HG03457 (cell line): ENCODE results near the gene SLCO3A1.

Experiments used
- ATAC-seq: cut with Tn5 transposase; IDR thresholded peaks from one replicate; pipeline ENCODE4 v1.9.1; 2021; ENCODE audit warnings: moderate number of reproducible peaks; ENCODE audit not compliant: unreplicated experiment

The SLCO3A1 gene

DNA sequence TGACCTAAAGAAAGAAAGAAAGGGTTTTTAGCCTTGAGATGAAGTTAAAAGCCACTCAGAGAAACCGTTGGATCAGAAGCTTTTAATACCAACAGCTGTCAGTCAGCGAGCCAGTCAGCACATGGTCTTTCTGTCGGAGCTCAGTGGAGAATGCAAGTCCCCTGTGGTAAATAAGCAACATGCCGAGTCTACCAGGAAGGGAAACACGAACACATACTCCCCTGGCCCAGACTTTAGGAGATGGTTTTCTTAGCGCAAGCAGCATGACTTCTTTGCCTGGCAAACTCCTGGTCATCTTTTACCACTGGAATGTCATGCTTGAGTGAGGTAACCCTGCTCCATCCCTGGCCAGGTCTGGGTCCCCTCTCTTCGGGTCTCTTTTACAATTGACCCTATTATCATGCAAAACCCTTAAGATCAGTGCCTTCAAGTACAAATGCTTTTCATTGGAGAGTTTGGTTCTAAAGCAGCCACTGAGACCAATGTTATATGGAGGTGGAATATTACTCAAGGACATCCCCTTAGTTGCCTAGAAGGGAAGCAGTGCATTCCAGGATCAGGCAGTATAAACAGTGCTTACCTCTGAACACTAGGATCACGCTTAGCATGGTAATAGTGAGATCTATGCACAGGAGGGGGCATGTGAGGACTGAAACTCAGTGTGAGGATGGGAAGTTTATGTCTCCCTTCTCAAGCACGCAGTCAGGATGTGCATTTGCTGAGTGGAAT lies 28.2 kb downstream of the SLCO3A1 start:
- no peak for ATAC-seq

DNA sequence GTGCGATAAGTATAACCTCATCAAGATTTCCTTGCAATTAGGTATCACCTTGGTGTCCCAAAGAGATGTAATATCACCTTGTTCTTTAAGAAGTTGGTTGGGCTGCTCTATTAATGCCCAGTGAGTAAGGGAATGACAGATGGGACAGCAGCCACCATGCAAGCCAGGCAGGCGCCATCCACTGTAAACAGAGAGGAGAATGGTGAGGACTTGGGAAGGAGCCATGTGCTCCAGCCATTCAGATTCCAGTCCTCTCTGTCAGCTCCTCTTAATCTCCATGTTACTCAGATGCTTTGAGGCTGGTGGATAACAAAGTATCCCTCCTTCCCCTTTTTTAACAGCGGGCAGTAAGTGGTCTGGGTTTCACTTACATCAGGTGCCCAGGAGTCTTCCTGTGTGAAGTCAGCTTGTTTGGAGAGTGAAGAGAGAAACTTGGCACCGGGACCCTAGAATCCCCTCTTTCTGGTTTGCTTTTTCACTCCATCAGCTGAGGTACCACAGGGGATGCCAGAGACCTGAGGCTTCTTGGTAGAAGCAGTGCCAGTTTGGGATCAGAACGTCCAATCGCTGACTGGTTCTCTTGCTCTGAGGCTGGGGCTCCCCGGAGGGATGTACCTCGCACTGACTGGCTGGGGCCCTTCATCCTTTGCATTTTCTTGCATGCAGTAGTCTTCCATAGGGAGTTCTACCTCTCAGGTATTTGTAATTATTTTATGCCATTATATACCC lies 29.5 kb downstream of the SLCO3A1 start:
- ATAC-seq = no peak

DNA sequence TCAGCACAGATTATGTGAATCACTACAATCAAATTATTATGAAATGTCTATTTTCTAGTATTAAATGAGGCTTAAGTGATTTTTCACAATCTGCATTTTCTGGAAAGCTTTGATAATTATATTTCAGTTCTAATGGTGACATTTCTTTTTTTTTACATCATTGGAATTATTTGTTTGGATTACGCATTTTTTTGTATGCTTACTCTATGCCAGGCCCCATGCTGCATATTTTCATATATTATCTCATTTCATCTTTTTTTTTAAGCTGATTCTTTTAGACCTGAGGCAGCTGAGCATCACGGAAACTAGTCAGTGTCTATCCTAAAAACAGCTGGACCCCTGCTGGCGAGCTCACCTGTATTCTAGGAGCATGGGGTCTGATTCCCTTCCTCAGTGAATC lies 31.1 kb downstream of the SLCO3A1 start:
- no peak for ATAC-seq

DNA sequence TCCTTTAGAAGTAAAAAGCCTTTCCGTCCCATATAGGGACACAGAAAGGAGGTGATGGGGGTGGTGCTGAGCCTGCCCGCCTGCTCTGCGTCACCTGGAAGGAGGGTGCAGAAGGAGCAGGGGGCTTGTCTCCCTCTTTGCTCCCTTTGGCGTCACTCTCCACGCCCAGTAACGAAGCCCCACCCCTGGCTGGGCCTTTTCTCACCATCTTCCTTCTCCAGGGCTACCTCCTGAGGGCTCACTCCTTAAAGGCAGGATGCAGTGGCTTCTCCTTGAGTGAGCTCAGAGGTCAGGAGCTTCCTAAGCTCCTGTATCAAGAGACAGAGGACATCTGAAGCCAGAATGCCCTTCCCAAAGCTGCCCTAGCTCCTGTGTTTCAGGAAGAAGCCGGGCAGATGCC lies 31.5 kb downstream of the SLCO3A1 start:
- no peak for ATAC-seq

DNA sequence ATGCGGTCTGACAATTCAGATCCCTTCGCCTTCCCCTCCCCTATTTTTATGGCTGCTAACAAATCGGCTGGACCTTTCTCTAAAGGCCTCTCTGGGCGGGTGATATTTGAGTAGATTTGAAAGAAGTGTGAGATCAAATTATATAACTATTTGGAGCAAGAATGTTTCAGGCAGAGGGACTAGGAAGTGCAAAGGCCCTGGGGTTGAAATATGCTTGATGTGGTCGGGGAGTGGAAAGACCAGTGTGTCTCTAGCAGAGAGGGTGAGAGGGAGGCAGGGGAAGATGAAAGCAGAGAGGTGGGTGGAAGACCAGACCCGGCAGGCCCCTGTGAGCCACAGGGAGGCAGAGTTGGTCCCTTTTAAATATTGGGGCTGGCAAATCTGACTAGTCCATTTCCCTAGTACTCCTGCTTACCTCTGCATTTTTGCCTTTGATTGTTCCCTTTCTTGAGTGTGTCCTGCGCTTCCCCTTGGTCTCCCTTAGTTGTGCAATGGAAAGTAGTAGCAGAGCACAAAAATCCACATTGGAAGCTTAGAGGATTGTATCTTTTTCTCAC lies 32.3 kb downstream of the SLCO3A1 start:
- no peak for ATAC-seq

DNA sequence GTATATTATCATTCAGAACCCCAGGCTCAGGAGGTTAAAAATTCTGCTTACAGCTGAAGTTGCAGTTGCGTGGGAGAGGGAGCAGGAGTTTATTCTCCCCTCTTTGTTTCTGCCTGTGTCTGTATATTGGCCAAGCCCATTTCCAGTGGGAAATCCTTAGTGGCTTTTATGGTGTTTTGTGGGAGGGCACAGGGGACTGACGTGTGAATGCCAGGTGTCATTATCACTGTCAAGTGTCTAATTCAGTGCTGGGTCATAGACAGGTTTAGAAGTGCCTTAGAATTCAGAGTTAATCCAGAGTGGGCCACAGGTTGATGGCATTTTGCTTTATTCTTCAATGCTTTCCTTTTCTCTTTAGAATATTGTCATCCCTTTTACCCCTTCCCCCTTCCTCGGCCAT lies 33.4 kb downstream of the SLCO3A1 start:
- ATAC-seq = no peak

DNA sequence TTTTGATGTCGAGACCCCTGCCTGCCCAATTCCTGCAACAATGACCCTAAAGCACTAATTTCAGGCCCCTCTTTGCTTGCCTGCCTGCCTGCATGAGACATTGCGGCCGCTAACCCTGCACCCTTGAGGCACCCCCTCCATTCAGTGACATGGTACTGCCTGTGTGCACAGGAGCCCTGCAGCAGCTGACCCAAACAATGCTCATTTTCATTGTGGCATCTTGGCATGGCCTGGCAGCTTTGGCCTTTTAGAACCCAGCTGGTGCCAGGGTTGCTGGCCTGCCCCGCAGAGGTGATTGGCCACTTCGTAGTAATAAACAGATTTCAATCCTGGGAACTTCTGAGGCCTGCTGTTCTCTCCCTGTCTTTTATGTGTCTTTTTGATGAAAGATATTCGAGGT lies 33.8 kb downstream of the SLCO3A1 start:
- no peak for ATAC-seq

DNA sequence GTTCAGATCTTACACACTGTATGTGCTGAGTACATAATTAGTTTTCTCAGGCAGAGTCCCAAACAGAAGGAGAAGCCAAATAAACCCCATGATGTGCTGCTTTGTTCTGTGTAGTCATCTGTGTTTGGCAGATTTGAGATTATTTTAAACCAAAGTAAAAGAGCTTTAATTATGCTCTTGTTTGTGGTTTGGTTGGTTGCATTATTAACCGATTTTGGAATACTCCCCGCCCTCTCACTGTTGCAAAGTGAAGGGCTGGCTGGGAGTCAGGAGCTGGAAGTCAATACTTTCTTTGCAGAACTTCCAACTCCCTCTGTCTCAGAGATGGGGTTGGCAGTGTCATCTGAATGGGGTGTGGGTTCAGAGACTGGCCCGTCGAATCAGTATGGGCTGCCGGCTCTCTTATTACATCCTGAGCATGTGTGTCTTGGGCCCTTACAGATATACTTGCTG lies 34.4 kb downstream of the SLCO3A1 start:
- ATAC-seq = no peak

DNA sequence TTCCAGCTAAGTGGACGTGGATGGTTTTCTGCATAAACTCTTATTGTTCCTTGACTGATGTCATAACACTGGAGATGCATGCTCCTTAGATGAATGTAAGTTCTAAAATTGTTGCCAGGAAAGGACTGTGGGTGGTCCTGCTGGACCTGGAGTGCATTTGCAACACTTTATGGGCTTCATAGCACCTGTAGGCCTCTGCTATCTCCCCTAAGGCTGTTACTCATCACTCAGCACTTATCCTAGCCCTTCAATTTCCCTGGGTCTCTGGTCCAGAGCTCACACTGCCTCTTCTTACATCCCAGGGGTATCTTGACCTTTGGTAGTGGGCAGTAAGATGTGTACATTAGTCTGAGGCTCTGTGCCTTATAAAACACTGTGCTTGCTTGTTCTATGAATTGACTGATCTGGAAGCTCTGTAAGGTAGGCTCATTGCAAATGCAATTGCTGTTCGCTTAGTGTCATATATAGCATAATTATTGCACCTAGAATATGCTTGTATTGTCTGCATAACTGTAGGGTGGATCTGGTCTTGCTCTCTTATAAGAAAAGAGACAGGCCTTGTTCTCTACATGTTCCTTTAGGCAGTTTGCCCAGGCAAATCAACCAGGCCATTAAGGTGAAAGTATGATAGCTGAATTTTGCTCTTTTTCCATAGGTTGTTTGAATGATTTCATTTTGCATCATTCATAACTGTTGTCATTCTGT lies 35.8 kb downstream of the SLCO3A1 start:
- ATAC-seq = no peak

DNA sequence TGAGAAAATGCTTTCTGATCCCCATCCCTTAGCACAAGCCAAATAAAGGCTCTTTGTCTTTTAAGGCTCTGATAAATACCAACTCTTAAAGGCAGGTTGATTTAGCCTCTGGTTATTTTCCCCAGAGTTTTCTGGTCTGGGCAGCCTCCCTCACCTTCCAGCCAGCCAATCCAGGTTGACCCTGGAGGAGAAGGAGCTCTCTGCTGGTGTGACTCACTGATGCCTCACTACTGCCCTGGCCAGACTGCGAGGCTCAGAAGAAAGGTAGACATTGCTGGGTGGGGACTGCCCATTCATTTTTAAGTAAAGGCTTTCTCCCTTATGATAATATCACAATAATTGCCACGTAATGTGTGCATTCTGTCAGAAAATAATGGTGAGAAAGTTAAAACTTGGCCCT lies 37.1 kb downstream of the SLCO3A1 start:
- ATAC-seq = no peak

DNA sequence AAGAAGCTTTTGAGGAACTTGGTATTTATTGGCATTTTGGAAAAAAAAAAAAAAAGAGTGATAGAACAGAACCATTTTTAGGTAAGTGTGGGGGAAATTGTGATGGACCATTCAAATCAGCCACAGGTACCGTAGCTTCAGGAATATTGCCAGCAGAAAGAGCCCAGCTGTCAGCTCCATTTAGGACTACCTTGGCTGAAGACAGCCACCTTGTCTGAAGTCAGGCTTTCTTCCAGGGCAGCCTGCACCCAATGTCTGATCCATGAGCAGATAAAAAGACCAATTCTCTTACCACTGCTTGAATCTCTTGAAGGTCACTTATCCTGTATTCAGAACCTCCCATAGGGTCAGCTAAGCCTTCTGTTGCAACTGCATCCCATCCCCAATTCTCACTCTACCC lies 37.6 kb downstream of the SLCO3A1 start:
- ATAC-seq = no peak

DNA sequence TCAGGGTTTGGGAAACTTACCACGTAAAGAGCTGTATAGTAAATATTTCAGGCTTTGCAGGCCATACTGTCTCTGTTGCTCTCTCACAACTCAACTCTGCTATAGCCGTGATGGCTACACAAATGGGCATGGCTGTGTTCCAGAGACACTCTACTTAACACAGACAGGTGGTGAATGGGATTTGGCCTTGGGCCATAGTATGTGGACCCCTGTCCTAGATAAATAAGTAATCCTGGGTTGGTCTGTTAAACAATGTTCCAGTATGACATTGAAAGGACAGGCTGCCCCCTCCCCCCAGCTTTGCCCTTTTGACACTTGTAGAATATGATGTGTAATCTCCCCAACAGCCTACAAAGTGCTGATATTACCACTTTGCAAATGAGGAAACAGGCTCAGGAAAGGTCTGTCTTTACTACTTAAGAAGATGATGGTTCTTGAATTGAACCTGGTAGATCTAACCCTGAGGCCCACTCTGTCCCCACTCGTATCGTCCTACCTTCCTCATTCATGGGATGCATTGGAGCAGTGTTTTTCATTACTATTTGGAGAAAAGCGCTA lies 38.4 kb downstream of the SLCO3A1 start:
- no peak for ATAC-seq

DNA sequence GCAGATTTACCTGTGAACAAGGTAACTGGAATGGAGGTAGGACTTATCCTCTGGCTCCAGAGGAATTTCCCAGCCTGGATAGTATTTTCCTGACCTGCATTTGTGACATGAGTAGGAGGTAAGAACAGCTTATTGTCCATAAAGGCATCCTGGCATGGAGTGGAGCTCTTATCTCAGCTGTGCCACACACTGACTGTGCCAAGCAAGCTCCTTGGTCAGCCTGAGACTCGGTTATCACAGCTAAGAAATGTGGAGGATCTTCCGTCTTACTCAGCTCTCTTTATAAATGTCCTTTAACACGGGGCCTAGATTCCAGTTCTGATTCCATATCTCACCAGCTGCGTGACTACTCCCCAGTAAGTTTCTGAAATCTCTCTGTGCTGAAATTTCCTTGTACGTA lies 38.9 kb downstream of the SLCO3A1 start:
- no peak for ATAC-seq

DNA sequence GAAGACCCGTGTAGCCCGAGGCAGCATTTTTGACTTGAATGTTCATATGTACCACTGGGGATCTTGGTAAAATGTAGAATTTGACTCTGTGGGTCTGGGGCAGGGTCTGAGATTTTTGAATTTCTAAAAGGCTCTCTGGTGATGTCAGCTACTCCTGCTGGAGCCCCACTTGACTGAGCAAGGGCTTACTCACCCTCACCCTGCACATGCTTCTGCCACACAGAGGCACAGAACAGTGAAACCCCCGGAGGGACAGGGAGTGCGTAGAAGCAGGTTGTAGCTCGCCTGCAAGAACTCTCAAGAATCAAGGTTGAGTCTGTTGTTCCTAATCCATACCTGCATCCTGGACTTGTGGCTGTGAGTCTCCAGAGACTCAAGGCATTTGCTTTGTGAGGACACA lies 41.1 kb downstream of the SLCO3A1 start:
- ATAC-seq = no peak

DNA sequence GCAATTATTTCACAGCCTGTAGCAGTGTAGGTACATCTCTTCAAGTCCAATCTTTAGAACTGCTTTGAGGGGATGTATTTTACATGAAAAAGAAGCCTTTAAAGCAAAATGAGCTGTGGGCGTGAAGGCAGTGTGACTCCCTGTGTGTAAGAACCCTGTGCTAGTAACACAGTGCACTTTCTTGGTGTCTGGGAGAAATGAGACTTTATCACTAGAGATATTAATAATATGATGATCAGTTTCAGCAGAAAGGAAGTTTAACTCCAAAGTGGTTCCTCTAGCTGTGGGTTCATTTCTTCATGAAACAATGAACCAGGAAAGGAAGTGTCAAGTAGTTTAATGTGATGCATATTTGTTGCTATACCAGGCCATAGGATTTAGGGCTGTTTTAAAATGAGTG lies 41.5 kb downstream of the SLCO3A1 start:
- ATAC-seq = no peak

DNA sequence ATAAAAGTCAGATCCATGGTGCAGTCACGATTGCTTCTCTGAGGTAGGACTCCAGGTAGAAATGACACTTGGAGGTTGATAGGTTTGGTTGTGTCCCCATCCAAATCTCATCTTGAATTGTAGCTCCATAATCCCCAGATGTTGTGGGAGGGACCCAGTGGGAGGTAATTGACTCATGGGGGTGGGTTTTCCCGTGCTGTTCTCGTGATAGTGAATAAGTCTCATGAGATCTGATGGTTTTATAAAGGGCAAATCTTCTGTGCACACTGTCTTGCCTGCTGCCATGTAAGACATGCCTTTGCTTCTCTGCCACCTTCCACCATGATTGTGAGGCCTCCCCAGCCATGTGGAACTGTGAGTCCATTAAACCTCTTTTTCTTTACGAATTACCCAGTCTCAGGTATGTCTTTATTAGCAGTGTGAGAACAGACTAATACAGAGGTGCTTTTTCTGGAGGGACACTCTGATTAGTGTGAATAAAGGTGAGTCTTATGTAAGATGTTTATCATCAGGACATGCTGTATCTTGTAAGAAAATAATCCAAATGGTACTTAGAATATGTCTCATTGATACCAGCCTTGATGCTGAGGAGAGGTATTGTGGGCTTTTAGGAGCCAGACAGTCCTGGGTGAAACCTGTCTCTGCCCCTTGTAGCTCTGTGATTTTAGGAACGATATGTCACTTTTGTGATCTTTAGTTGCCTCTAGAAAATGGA lies 43.0 kb downstream of the SLCO3A1 start:
- no peak for ATAC-seq

DNA sequence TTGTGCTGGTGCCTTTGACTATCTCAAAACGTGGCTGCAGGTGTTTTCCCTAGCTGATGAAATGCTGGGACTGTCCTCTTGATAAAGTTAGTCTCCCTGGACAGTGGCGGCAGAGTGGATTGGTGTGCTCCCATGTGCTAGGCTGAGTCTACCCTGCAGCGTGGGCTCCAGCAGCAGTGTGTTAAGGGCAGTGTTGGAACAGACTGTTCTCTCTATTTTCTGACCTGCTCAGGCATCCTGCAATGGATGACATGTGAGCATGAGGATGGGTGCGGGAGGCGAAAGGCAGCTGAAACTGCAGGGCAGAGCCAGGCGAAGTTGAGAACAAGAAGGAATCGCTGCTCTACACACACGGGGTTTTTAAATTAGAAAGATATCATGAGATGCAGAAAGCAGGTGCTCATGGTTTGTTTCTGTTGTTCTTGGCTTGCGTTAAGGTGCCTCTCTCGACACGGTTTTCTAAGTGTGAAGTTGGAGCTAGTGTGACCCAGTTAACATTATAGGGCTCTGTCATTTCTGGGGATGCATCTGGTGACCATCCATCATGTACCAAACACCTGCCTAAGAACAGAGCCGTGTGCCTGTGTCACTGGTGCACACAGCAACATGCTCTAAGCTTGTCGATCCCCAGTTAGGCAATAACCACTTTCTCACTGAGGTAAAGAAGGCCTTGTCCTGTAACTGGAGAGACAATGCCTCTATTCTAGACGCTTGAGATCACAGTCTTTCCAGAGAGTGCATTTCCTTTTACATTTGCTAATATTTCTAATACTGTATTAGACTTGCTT lies 44.3 kb downstream of the SLCO3A1 start:
- ATAC-seq = no peak

DNA sequence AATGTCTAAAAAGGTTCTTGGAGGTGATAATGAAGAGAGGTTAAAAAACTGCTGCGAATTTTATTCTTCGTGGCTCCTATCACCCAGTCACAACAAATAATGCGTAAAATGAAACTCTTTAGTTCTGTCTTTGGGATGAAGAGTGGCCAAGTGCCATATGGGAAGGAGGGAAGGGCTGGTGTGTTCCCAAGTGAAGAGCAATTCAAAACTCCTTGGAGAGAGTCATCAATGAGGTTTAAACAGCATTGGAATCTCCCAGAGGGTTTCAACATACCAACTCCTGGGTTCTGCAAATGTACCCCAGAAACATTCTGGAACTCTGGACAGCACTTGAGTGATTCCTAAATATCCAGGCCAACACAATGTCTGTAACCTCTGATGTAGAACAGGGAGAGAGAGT lies 45.3 kb downstream of the SLCO3A1 start:
- no peak for ATAC-seq

DNA sequence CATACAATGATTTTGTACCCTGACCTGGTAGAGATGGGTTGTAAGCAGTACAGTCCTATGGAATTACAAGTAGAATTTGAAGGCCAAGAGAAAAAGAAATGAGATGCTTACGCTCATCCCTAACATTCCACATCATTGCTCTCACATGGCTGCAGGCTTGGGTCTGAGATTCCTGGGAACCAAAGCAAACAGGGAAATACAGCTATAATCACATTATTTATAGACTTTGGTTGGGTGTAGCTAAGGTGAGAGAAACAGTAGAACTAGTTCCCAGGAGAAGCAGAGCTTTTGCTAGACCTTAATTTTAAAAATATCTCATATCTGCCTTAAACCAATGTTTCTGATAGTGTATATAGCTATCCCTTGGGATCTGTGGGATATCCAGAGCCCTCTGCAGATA lies 51.4 kb downstream of the SLCO3A1 start:
- no peak for ATAC-seq

DNA sequence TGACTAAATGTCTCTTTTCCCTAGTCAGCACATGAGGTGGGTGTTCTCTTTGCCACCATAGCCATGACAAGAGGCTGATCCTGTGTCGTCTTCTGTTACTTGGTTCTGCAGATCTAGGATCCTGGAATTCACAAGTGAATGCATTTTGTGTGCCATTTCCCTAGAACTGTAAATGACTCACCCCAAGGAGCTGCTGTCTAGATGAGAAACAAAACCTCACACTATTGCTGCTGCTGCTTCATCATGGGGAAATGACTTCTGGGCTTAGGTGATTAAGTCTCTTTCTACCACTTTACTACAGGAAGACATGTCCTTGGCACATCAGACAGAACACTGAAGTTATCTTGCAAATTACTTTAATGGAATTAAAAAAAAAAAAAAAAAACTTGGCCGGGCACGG lies 54.9 kb downstream of the SLCO3A1 start:
- ATAC-seq = no peak
